SHP77 (cell line): ENCODE measurements around the gene RNF4.
"Not testable (repeated sequence)": the region's sequence is repeated elsewhere in the genome, so short reads cannot be mapped to it uniquely, and the experiment has no call there.

Source experiments
- DNase-seq, 2 experiments: peaks; one replicate each; lab custom pipeline; 2025; lab: John Stamatoyannopoulos, UW

The RNF4 gene

GRCh38 chr4:2457481-2458295, 11.2 kb upstream of the RNF4 start:
- DNase-seq: no peak

GRCh38 chr4:2458546-2459491, 10.1 kb upstream of the RNF4 start:
- DNase-seq: peak in 1 of 2 experiments; percentile 3

GRCh38 chr4:2459589-2460349, 9.1 kb upstream of the RNF4 start:
- no peak for DNase-seq

GRCh38 chr4:2461246-2461960, 7.5 kb upstream of the RNF4 start:
- DNase-seq: no peak

GRCh38 chr4:2462218-2462991, 6.5 kb upstream of the RNF4 start:
- peak in 1 of 2 experiments; percentile 36 for DNase-seq

- no peak for DNase-seq
Measured at GRCh38 chr4:2462992-2463762, 5.7 kb upstream of the RNF4 start.

GRCh38 chr4:2465032-2465431, 3.9 kb upstream of the RNF4 start:
- DNase-seq: no peak

GRCh38 chr4:2465544-2465943, 3.4 kb upstream of the RNF4 start:
- DNase-seq: not testable (repeated sequence)

GRCh38 chr4:2469192-2469984, 482 bp downstream of the RNF4 start:
- no peak for DNase-seq

- DNase-seq: no peak
Measured at GRCh38 chr4:2470791-2471190, 1.9 kb downstream of the RNF4 start.

GRCh38 chr4:2472187-2472586, 3.3 kb downstream of the RNF4 start:
- no peak for DNase-seq

- no peak for DNase-seq
Measured at GRCh38 chr4:2478229-2478628, 9.3 kb downstream of the RNF4 start.

GRCh38 chr4:2480649-2481048, 11.7 kb downstream of the RNF4 start:
- DNase-seq: no peak

- no peak for DNase-seq
Measured at GRCh38 chr4:2482192-2482591, 13.3 kb downstream of the RNF4 start.

GRCh38 chr4:2482693-2483092, 13.8 kb downstream of the RNF4 start:
- no peak for DNase-seq

- no peak for DNase-seq
Measured at GRCh38 chr4:2483237-2483636, 14.3 kb downstream of the RNF4 start.

- DNase-seq: no peak
Measured at GRCh38 chr4:2484185-2484584, 15.3 kb downstream of the RNF4 start.

GRCh38 chr4:2484993-2485392, 16.1 kb downstream of the RNF4 start:
- DNase-seq: no peak

- DNase-seq: no peak
Measured at GRCh38 chr4:2485956-2486355, 17.1 kb downstream of the RNF4 start.
